Measurements from ENCODE around the gene BPTF. TPM values are rescaled to one million over a fixed set of nuclear protein-coding genes. Genes with fewer than 3 reads are reported as not detected.
A peak's percentile ranks its signal among the peaks of the same experiment; 100 is the strongest.
"Not testable (repeated sequence)": the region's sequence is repeated elsewhere in the genome, so short reads cannot be mapped to it uniquely, and the experiment has no call there.

Gene BPTF
- total RNA-seq, 1 experiment from 2014 or later: 24.1 TPM

DNA sequence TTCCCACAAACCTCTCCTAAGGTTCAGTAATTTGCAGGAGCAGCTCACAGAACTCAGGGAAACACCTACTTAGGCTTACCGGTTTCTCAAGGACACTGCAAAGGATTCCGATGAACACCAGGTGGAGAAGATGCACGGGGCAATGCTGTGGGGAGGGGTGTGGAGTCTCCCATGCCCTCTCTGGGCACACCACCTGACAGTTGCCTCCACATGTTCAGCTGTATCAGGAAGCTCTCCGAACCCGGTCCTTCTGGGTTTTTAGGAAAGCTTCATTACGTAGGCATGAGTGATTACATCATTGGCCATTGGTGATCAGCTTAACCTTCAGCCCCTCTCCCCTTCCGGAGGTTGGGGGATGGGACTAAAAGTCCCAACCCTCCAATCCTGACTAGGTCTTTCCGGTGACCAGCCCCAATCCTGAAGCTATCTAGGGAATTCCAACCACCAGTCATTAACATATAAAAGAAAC is 149.3 kb downstream of the BPTF start:
- no peak for DNase-seq (ENCODE audit: low read depth)

DNA sequence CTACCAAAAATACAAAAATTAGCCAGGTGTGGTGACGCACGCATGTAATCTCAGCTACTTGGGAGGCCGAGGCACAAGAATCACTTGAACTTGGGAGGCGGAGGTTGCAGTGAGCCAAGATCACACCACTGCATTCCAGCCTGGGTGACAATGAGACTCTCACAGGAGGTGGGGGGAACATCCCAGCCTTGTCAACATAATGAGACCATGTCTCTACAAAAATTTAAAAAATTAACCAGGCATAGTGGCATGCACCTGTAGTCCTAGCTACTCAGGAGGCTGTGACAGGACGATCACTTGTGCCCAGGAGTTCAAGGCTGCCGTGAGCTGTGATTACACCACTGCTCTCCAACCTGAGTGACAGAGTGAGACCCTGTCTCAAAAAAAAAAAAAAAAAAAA is 151.0 kb downstream of the BPTF start:
- not testable (repeated sequence) for DNase-seq (ENCODE audit: low read depth)

DNA sequence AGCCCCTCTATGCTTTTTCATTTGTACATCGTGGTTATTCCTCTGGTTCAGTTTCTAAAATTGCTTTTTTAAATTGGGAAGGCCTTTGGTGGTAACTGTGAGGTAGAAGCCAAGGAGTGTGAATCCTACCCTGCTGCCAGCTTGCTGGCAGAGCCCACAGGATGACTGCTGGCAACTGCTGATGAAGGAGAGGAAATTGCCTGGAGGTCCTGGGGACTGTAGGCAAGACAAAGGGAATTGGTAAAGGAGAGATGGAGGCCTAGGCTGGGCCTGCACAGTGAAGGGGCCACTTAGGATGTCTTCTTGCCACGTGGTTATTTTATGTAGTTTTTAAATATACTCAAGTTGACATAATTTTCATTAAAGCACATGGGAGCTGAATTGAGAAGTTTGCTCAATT is 155.2 kb downstream of the BPTF start:
- no peak for DNase-seq (ENCODE audit: low read depth)

DNA sequence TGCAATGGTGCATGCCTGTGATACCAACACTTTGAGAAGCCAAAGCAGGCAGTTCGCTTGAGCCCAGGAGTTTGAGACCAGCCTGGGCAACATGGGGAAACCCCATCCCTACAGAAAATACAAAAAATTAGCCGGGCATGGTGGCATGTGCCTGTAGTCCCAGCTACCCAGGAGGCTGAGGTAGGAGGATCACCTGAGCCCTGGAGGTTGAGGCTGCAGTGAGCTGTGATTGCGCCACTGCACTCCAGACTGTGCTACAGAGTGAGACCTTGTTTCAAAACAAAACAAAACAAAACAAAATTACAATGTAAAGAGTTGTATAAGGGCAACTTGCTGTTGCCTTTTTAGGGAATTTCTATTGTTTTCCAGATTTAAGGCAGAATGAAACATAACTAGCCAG is 155.6 kb downstream of the BPTF start:
- DNase-seq (ENCODE audit: low read depth): not testable (repeated sequence)

DNA sequence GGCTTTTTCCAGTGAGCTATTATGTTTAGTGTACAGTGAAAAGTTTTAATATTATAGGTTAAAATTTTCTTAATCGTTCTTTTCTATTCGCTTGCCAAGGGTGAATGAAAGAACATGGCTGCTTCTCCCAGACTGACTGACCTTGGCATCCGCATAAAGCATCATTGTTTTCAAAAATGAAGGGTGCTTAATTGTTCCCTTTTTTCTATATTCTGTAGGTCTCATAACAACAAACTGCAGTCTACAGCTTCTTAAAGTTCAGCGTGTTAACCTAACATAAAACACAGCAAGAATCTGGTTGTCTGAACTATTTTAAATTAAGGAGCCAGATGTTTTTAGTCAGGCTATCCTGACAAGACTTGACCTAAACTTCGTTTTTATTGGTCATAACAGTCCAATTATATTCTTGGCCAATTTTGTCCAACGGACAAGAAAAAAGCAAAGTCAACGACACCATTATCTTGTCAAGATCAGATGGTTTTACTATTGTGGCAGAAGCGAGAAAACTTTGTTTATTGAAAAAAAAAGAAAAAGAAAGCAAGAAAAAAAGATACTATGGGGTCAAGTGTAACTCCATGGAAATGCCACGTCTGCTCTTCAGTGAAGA is 156.8 kb downstream of the BPTF start:
- DNase-seq (ENCODE audit: low read depth): no peak

DNA sequence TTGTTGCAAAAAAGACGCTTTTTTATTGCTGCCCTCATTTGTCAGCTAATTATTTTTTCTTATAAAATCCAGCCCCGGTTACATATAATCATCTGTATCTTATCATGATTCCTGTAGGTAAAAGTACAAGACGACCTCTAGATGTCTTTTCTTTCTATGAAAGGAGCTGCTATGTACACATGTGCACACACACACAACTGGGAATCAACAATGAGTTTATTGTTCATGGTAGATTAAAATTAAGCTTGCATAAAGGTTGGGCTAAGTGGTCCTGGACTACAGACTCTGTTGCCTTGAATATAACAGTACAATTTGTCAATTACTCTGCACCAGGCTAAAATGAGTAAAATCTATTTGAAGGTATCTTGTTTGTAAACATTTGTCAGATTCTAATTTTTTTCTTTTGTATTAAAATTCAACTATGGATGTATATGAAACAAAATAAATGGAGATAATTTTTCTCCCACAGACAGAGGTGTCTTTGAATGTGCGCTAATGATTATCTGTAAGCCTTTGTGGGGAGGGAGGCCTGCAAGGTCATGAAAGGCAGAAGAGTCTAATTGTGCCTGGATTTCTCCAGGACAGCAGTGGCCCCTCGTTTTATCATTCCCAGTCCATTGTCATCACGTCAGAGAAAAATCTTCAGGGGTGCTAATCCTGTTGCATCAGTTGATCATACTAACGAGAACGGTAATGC is 157.5 kb downstream of the BPTF start:
- DNase-seq (ENCODE audit: low read depth): no peak

DNA sequence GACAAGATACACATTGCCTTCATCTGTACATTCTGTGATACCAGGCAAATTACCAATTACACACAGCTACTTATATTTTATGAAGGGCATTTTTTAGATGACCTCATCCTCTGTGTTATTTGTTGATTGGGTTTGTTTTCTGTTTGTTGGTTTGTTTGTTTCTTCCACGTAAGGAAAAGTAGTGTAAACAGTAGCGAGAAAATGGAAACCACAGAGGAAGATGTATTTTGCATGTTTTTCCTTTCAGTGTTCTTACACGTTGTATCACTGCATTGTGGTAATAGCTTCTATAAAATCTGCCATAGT is 158.0 kb downstream of the BPTF start:
- DNase-seq (ENCODE audit: low read depth): no peak

DNA sequence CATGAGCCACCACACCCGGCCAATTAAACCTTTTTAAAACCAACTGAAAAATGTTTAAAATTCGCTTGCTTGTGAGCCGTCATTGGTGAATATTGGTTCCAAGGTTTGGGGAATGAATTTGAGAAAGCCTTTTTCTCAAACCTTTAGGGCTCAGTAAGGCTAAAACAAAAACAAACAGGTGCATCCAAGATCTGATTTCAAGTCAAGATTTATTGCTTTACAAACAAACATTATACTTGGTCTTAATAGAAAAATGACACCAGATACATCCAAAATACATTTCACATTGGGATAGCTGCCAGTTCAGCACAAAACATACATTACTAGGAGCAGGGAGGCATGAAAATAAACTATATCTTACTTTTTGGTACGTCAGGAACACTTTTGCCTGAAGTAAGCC is 165.6 kb downstream of the BPTF start:
- DNase-seq (ENCODE audit: low read depth): no peak

DNA sequence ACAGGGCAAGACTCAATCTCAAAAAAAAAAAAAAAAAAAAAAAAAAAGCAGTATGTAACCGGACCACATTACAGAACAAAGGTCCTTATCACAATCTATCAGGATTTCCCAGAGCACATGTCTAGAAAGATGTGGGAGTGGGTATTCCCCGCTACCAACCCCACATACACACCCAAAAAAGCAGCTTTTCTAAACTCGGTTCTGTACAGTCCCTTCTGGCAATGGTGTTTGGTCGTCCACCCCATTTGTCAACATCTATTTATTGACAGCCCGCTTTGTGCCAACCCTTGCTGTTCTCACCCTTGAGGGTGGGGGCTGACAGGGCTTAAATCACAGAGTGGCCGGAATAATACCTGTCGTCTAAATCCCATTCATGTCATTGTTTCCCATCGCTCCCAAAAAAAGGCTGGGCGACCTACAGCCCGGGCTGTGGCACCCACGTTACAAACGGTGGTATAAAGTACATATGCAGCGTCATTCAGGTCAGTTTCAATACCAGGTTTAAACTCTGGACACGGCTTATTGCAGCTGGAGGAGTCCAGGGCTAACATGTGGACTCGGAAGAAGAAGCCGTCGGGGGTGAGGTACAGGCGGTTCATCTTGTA is 167.3 kb downstream of the BPTF start:
- DNase-seq (ENCODE audit: low read depth): no peak

DNA sequence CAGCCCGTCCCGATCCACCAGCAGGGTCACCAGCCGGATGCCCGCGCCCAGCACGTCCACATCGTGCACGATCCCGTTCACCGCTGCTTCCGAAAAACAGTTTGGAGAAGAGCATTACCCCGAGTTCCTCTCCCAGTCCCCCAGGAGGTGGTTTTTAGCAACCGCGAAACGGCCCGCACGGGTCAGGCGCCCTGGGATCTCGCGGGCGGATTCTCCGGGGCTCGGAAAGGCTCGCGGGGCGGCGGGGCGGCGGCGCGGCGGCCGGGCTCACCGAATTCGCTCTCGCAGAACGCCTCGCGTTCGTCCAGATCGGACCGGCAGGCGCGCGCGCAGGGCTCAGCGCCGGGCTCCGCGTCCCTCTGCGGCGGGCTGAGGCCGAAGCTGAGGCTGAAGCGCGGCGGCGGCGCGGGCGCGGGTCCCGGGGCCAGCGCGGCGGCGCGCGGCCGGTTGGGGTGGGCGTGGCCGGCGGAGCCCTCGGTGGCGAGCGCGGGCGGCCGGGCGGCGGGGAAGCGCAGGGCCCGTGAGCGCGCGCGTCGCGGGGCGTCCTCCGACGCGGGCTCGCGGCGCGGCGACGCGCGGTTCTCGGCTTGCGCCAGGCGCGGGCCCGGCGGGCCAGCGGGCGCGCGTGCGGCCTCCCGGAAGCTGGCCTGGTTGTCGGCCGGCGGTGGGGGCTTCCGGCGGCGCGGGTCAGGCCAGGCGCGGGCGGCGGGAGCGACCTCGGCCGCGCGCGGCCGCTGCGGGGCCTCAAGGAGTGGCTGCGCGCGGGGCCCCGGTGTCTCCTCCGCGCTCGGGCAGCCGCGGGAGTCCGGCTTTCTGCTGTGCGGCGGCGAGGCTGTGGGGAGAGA is 168.1 kb downstream of the BPTF start:
- peak; percentile 75 for DNase-seq (ENCODE audit: low read depth)

DNA sequence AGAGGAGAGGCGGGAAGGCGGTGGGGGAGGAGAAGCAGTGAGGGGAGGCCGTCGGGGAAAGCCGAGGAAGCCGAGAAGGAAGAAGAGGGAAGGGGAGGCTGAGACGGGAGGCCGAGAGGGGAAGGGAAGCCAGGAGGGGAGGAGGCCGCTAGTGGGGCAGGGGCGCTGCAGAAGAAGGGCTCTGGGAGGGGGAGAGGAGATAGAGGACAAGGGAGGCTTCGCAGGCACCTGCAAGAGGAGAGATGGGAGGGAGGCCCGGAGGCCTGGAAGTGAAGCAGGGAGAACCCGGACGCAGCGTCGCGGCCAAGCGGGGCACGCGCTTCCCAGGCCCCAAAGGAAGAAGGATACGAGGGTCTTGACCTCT is 168.7 kb downstream of the BPTF start:
- DNase-seq (ENCODE audit: low read depth): no peak

DNA sequence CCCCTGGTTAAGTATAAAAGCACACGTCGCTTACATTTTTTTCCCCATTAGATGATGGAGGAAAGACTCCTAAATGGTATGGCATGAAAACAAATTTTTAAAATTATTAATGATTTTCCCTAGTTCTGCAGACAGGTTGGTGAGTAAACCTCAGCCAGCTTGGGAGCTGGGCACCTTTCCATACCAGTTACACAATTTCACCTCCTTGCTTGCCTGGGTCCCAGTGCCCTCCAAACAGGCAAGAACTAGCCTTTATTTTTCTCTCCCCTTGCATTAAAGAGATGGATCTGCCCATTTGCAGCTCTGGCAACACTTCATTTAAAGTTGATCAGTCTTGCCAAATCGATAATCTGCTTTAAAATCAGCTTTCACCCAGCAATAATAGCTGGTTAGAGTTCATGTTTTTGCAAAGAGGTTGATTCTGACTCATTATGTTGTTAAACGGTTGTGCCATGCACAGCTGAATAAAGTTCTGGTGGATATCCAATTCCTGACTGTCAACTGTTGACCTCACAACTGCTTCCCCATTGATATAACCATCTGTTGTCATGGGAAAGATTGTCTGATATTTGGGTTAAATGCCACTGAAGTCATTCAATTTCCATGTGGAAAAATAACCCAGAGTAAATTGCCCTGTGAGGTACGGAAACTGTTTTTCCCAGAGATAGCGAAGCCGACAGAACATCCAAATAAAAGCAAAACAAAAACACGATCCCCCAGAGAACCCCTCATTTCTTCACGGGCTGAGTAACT is 169.7 kb downstream of the BPTF start:
- peak; percentile 92 for DNase-seq (ENCODE audit: low read depth)

DNA sequence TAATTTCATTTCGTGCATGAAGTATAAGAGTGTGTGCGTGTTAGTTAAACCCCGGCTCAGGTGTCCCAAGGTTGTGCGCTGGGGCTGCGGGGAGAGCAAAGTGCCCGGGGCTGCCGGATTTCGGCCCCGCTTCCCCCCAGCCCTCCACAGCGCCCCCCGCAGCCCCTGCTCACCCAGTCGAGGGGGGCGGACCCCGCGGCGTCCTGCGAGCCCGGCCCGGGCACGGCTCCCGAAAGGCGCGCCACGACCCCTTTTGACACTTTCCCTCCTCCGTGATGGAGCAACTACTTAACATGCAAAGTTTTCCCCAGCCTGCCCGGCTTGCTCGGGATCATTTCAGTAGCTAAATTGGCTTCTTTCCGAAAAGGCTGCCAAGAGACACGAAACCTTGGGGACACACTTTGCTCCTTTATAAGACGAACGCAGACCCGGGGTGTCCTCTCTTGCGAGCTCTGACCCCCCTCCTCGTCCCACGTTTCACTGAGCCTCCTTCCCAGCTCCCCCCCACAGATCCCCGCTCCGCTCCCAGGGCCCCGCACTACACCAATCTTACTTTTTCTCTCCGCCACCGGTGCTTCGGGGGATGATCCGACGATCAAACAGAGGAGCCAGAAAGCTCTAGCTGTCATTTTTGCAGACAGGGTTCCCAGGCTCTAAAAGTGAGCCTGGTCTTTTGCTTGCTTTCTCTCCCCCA is 170.4 kb downstream of the BPTF start:
- DNase-seq (ENCODE audit: low read depth): no peak

DNA sequence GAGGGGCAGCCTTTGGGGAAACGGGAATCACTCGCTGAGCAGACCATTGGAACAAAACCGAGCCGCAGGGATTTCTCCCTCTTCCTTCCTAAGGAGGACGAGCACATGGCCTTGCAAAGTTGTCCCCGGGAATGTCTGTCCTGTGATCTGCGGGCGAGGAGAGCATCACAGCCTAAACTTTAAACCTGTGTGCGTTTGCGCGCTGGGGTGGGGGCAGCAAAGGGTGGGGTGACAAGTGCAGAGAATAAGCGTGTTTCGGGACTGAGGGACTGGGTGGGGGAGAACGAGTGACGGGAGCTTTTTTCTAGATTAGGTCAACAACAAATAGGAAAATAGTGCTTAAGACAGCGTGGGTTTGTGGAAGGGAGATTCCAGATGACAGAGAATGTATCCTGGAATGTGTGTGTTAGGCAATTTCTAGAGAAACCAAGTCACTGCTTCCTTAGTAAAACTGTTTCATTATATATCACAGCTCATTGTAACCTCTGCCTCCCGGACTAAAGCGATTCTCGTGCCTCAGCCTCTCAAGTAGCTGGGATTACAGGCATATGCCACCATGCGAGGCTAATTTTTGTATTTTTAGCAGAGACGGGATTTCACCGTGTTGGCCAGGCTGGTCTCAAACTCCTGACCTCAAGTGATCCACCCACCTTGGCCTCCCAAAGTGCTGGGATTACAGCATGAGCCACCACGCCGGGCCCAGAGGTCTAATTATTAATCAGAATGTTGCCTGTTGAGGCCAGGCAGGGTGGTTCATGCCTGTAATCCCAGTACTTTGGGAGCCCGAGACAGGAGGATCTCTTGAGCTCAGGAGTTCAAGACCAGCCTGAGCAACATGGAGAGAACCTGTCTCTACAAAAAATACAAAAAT is 171.2 kb downstream of the BPTF start, which contains the start of gene C17orf58:
TSS of gene C17orf58 (minus strand) at position 169 of the 871 bp plus-strand sequence. CDS start 271 bp downstream, outside the sequence.
- not testable (repeated sequence) for DNase-seq (ENCODE audit: low read depth)

DNA sequence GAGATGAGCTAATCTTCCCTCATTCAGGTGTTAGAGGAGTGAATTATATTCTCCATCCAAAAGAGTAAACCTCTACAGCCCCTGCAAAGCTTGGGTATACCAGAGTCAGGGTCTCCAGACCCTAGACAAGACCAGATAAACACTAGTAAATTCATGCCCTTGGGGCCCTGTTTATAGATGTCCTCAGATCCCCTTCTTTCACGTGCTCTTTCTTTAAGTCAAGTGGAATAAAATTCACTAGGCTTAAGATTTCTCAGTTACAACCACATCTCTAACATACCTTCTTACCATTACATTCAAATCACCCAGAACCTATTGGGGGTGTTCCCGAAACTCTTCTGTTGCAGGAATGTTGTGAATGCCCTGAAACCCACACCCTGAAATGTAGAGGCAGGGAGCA is 173.2 kb downstream of the BPTF start:
- DNase-seq (ENCODE audit: low read depth): no peak

DNA sequence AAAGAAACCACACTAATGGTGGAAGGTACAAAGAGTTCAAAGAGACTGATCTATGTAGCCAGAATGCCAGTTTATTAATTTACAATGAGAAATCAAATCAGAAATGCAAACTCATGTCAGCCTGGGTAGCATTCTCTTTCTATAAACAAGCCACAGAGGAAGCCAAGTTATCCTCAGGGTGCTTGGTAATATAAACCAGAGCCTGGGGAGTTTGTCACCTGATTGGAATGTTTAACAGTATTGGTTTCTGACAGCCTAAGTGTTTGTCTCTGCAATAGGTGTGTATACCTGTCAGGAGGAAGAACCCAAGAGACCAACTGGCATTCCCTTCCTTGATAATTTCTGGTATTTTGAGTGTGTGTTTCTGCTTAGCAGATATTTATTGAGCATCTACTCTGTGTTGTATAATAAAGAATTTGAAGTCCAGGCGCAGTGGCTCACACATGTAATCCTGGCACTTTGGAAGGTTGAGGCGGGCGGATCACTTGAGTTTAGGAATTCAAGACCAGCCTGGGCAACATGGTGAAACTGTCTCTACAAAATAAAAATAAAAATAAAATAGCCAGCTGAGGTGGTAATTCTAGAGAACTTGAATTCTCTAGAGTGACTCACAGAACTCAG is 174.1 kb downstream of the BPTF start:
- no peak for DNase-seq (ENCODE audit: low read depth)

DNA sequence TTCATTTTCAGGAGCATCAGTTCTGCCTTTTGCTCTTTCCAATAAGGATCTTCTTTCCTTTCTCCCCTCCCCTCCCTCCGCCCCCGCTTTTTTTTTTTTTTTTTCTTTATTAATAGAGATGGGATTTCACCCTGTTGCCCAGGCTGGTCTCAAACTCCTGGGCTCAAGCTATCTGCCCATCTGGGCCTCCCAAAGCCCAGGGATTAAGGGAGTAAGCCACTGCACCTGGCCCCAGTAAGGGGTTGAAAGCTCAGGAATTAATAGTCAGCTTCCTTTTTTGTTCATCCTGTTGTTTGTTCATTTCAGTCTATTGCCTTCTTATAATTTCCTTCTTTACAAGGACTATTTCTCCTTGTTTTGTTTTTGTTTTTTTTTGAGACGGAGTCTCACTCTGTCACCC is 178.9 kb downstream of the BPTF start:
- DNase-seq (ENCODE audit: low read depth): no peak

DNA sequence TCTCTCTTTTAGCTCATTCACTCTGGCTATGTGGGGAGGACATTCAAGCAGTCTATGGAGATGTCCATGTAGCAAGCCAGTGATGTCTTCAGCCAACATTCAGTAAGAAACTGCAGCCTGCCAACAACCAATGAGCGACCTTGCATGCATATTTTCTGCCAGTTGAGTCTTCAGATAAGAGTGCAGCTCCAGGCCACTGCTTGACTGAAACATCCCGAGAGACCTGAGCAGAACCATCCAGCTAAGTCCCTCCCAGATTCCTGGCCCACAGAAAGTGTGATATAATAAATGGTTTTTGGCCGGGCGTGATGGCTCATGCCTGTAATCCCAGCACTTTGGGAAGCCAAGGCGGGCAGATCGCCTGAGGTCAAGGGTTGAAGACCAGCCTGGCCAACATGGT is 181.5 kb downstream of the BPTF start:
- no peak for DNase-seq (ENCODE audit: low read depth)

DNA sequence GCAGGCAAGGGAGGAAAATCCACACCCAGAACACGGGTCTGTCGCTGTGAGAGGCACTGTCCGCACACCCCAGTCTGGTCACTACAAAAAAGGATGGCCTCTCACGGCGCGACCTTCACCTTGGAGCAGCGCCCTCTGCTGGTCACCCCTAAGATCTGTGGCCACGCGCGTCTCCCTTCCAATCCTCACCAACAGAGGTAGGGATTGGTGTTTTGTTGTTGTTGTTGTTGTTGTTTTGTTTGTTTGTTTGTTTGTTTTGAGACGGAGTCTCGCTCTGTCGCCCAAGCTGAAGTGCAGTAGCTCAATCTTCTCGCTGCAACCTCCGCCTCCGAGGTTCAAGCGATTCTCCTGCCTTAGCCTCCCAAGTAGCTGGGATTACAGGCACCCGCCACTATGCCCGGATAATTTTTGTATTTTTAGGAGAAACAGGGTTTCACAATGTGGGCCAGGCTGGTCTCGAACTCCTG is 185.9 kb downstream of the BPTF start:
- no peak for DNase-seq (ENCODE audit: low read depth)
